Spleen (tissue), 11 donors: ENCODE measurements around the gene POU2F3. TPM values are rescaled to one million over a fixed set of nuclear protein-coding genes. Genes with fewer than 3 reads are reported as not detected.

Source experiments
- DNase-seq: peaks from one replicate; pipeline ENCODE4 v3.0.0-alpha.2; 2020
- H3K27ac ChIP-seq, 8 donors: fragments of 200-600 bp; sonication (generic) in 7 of 8; 1 replicate in 4 of 8; 2 replicates in 4 of 8; pipeline versions ENCODE4 v1.5.0 to v1.8.0; 2016 to 2021; ENCODE audit warnings: inconsistent platforms in 4 of 8, mild to moderate bottlenecking in 4 of 8, moderate library complexity in 1 of 8
- H3K27me3 ChIP-seq, 7 donors: fragments of 200-600 bp; sonication (generic) in 6 of 7; replicated peaks in 1 of 7; 1 replicate in 4 of 7; 2 replicates in 3 of 7; pipeline versions ENCODE4 v1.5.0 to v1.8.0; 2016 to 2021; ENCODE audit warnings: inconsistent platforms in 3 of 7, mild to moderate bottlenecking in 1 of 7
- H3K36me3 ChIP-seq, 6 donors: fragments of 200-600 bp; sonication (generic) in 5 of 6; 1 replicate in 4 of 6; 2 replicates in 2 of 6; pipeline versions ENCODE4 v1.5.0 to v1.8.0; 2016 to 2021; ENCODE audit warnings: inconsistent platforms in 2 of 6
- H3K4me1 ChIP-seq, 6 donors: fragments of 200-600 bp; sonication (generic) in 5 of 6; 1 replicate in 3 of 6; 2 replicates in 3 of 6; pipeline versions ENCODE4 v1.5.0 to v1.8.0; 2016 to 2021; ENCODE audit warnings: inconsistent platforms in 3 of 6
- H3K4me3 ChIP-seq, 8 donors: fragments of 200-600 bp; sonication (generic) in 7 of 8; 1 replicate in 4 of 8; 2 replicates in 4 of 8; pipeline versions ENCODE4 v1.5.0 to v1.8.0; 2016 to 2021; ENCODE audit warnings: inconsistent platforms in 4 of 8, mild to moderate bottlenecking in 4 of 8, moderate library complexity in 2 of 8
- H3K9me3 ChIP-seq, 8 donors: fragments of 200-600 bp; sonication (generic) in 7 of 8; 1 replicate in 4 of 8; 2 replicates in 4 of 8; pipeline versions ENCODE4 v1.5.0 to v1.8.0; 2016 to 2021; ENCODE audit warnings: inconsistent platforms in 4 of 8
- POLR2A ChIP-seq, 3 donors: fragments of 450-650 bp; IDR thresholded peaks; one replicate each; pipeline ENCODE4 v1.5.1; 2017; ENCODE audit warnings: antibody characterized with exemption in 3 of 3, mild to moderate bottlenecking in 1 of 3
- POLR2AphosphoS5 ChIP-seq, 3 donors: sonication (generic); formaldehyde crosslinking; IDR thresholded peaks; one replicate each; pipeline ENCODE4 v1.5.1; 2017; ENCODE audit warnings: antibody characterized with exemption in 3 of 3
- WGBS, 5 donors: extraction: QIAGEN DNeasy Blood & Tissue Kit in 3 of 5; methylation state at CpG; one replicate each; pipeline versions ENCODE4 v1.1.5 to v1.1.7; 2013 to 2018; 5-methylcytosine and 5-hydroxymethylcytosine counted together
- intact Hi-C: fragments of 100-400 bp; cut with DNase I; formaldehyde crosslinking; loops from one replicate; pipeline ENCODE4 v1.15.0; 2023; ENCODE audit warnings: low total_unique reads
- polyA plus RNA-seq, 3 donors: library from polyadenylated mRNA; stranded (reverse); fragments of 200-250 nt; gene quantifications; one replicate each; pipeline ENCODE4 v1.2.1, GENCODE V29; 2013
- total RNA-seq, 7 donors: library from RNA; depleted of rRNA in 3 of 7; stranded (reverse); fragments of >200 nt in 3 of 7; fragmentation: NEBNext Ultra II Directional in 4 of 7; extraction: Animal tissue kit (Norgen Biotek cat#: 25700) in 4 of 7; gene quantifications; one replicate each; pipeline versions ENCODE4 v1.1.0 to v1.2.1, GENCODE V29; 2016 to 2021
- TF ChIP-seq, protein P1 (sequence below), 11 experiments: fragments of 200-600 bp in 7 of 11; fragments of 450-650 bp in 4 of 11; sonication (generic) in 4 of 11; IDR thresholded peaks in 8 of 11; conservative IDR thresholded peaks in 3 of 11; 1 replicate in 7 of 11; 2 replicates in 4 of 11; pipeline versions ENCODE4 v1.4.0 to v1.8.0; 2016 to 2021; ENCODE audit warnings: antibody characterized with exemption in 11 of 11, inconsistent platforms in 4 of 11, mild to moderate bottlenecking in 1 of 11
- donor health status: healthy with polysubstance abuse.
- donor health status: DM: no; HTN: no; CAD: no; lungs with moderate emphysema.
- donor health status: DM: no; HTN: no; CAD: no.
- donor health status: Bipolar disorder and iron deficiency.
- donor health status: healthy.
- donor health status: DM: no; HTN: no; CAD: no.
- donor health status: DM: yes; HTN: yes; CAD: no.

POU2F3 gene
- total and polyA plus RNA-seq, 10 donors = 0.04 to 0.27 (median 0.19) TPM; not detected in 4

GRCh38 chr11:120294096-120294495 is 54.2 kb downstream of the POU2F3 start:
- H3K27ac ChIP-seq = no peak overlapping the region
- no peak for DNase-seq
- H3K27me3 ChIP-seq = peaks cover 0 to 55% (median 8%) of the 10 kb centered on the region in 7 donors
- no peaks in the 10 kb centered on the region for H3K9me3 ChIP-seq
- no peaks in the 10 kb centered on the region for H3K36me3 ChIP-seq
- 76 to 90% (median 78%) methylated on average over 4 to 5 of the region's 5 CpGs for WGBS, 5 donors
- H3K4me3 ChIP-seq = no peak overlapping the region
- TF ChIP-seq POLR2A (IDR thresholded peaks at IDR 0.05) = no peak
- TF ChIP-seq, protein P1, sequence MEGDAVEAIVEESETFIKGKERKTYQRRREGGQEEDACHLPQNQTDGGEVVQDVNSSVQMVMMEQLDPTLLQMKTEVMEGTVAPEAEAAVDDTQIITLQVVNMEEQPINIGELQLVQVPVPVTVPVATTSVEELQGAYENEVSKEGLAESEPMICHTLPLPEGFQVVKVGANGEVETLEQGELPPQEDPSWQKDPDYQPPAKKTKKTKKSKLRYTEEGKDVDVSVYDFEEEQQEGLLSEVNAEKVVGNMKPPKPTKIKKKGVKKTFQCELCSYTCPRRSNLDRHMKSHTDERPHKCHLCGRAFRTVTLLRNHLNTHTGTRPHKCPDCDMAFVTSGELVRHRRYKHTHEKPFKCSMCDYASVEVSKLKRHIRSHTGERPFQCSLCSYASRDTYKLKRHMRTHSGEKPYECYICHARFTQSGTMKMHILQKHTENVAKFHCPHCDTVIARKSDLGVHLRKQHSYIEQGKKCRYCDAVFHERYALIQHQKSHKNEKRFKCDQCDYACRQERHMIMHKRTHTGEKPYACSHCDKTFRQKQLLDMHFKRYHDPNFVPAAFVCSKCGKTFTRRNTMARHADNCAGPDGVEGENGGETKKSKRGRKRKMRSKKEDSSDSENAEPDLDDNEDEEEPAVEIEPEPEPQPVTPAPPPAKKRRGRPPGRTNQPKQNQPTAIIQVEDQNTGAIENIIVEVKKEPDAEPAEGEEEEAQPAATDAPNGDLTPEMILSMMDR (IDR thresholded peaks at IDR 0.05 in 8 of 11, conservative IDR thresholded peaks at IDR 0.05 in 3 of 11) = no peak
- no peak for TF ChIP-seq POLR2AphosphoS5 (IDR thresholded peaks at IDR 0.05)
- H3K4me1 ChIP-seq = no peaks in the 10 kb centered on the region
- intact Hi-C loops = no loop called here

GRCh38 chr11:120295099-120295498 is 55.2 kb downstream of the POU2F3 start:
- Histone ChIP-seq H3K36me3 (no peaks in the 10 kb centered on the region), H3K27ac (no peak overlapping the region), H3K9me3 (no peaks in the 10 kb centered on the region), H3K27me3 (peaks cover 0 to 64% (median 8%) of the 10 kb centered on the region in 7 donors), H3K4me3 (no peak overlapping the region), H3K4me1 (peaks cover 0 to 3% (median 0%) of the 10 kb centered on the region in 6 donors)
- TF ChIP-seq POLR2AphosphoS5 (IDR thresholded peaks at IDR 0.05) (no peak), POLR2A (IDR thresholded peaks at IDR 0.05) (no peak)
- TF ChIP-seq, protein P1 (IDR thresholded peaks at IDR 0.05 in 8 of 11, conservative IDR thresholded peaks at IDR 0.05 in 3 of 11) = no peak
- WGBS, 5 donors = 51 to 62% (median 54%) methylated on average over 4 of the region's 4 CpGs
- intact Hi-C loops = no loop called here
- no peak for DNase-seq

DNA sequence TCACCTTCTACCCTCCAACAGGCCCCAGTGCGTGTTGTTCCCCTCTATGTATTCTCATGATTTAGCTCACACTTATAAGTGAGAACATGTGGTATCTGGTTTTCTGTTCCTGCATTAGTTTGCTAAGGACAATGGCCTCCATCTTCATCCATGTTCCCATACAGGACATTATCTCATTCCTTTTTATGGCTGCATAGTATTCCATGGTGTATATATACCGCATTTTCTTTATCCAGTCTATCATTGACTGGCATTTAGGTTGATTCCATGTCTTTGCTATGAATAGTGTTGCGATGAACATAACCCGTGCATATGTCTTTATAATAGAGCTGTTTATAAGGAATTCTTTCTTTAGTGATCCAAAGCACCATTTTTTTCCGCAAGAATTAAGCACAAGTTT is 56.6 kb downstream of the POU2F3 start:
- TF ChIP-seq POLR2A (IDR thresholded peaks at IDR 0.05) = no peak
- TF ChIP-seq, protein P1 (IDR thresholded peaks at IDR 0.05 in 8 of 11, conservative IDR thresholded peaks at IDR 0.05 in 3 of 11) = no peak
- TF ChIP-seq POLR2AphosphoS5 (IDR thresholded peaks at IDR 0.05) = no peak
- no peak overlapping the region for H3K27ac ChIP-seq
- H3K4me3 ChIP-seq = no peak overlapping the region
- no peak for DNase-seq
- intact Hi-C loops = no loop called here
- no peaks in the 10 kb centered on the region for H3K36me3 ChIP-seq
- peaks cover 0 to 66% (median 8%) of the 10 kb centered on the region in 7 donors for H3K27me3 ChIP-seq
- H3K4me1 ChIP-seq = peaks cover 0 to 3% (median 0%) of the 10 kb centered on the region in 6 donors
- no peaks in the 10 kb centered on the region for H3K9me3 ChIP-seq
- 94 to 97% (median 97%) methylated on average over 5 of the region's 5 CpGs for WGBS, 5 donors

DNA sequence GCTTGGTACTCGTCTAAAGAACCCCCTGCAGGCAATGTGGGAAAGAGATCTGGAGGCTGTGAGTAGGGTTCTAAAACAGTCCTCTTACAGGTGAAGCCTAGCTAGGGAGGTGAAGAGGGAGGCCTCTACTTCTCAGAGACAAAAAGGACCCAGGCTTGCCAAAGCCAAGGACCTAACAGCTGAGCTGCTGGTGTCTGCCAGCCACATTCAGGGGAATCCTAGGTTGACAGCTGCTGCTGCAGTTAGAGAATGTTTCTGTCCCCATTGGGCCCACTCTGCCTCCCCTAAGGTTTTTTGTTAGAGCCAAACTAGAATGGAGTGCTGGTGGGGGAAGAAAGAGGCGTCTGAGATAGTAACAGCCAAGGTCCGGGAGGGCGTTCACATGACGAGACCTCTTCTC is 58.5 kb downstream of the POU2F3 start:
- Histone ChIP-seq H3K9me3 (no peaks in the 10 kb centered on the region), H3K27me3 (peaks cover 0 to 51% (median 0%) of the 10 kb centered on the region in 7 donors), H3K36me3 (no peaks in the 10 kb centered on the region), H3K4me1 (peaks cover 0 to 3% (median 0%) of the 10 kb centered on the region in 6 donors), H3K27ac (no peak overlapping the region), H3K4me3 (no peak overlapping the region)
- intact Hi-C loops = no loop called here
- no peak for DNase-seq
- TF ChIP-seq, protein P1 (IDR thresholded peaks at IDR 0.05 in 8 of 11, conservative IDR thresholded peaks at IDR 0.05 in 3 of 11) = no peak
- no peak for TF ChIP-seq POLR2AphosphoS5 (IDR thresholded peaks at IDR 0.05)
- TF ChIP-seq POLR2A (IDR thresholded peaks at IDR 0.05) = no peak
- 85 to 93% (median 89%) methylated on average over 5 of the region's 5 CpGs for WGBS, 5 donors
